Measurements from ENCODE around the gene SNX13. TPM values are rescaled to one million over a fixed set of nuclear protein-coding genes. Genes with fewer than 3 reads are reported as not detected.

SNX13 gene
- total RNA-seq, 1 experiment from 2014 or later, result 29.0 TPM

DNA sequence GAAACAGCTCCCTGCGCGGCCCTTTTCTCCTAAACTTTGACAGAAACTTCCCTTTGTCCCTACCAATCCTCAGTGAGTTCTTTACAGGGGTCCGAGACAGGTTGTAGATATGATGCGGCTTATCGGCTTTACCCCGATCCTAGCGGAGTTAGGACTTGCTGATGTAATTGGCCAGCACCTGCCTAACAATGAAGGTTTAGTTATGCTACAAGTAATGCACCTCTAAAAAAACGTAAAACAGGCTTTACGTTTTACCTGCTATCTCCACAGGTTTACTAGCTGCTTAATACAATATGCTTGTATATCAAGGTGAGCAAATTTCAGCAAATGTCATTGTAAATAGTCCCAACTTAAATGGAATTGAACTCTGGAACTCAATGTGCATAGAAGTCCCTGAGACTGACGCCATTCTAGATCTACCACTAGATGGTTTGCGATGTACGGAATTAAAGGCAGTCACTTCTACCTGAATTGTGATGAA, 697 bp upstream of the SNX13 start:
- H2AFZ ChIP-seq (ENCODE audit: low read length), result no peak overlapping the region

More for the DNA sequence above, 697 bp upstream of the SNX13 start:
- no peak for DNase-seq
- WGBS (ENCODE audit: extremely low coverage, insufficient read length, low lambda C conversion rate), result no CpG with 5 or more reads among the region's 12 CpGs
- Histone ChIP-seq H3K9ac (ENCODE audit: extremely low read depth, insufficient read length, low read length) (peak overlapping the region; percentile 56), H2BK15ac (ENCODE audit: low read depth, low read length) (no peak overlapping the region), H3K23ac (ENCODE audit: insufficient read length, low read depth, low read length) (no peak overlapping the region), H3K23me2 (ENCODE audit: insufficient read length, low read depth, low read length, poor library complexity, severe bottlenecking) (peaks cover 8% of the 10 kb centered on the region), H4K20me1 (ENCODE audit: control insufficient read depth, insufficient read depth, insufficient read length) (no peaks in the 10 kb centered on the region), H3K79me1 (ENCODE audit: insufficient read depth, low read depth, low read length, poor library complexity, severe bottlenecking) (no peaks in the 10 kb centered on the region), H4K5ac (ENCODE audit: insufficient read length, low read depth, low read length) (no peak overlapping the region), H3K27me3 (ENCODE audit: insufficient read depth, low read length) (no peaks in the 10 kb centered on the region), H2AK5ac (ENCODE audit: insufficient read length, low read length) (no peak overlapping the region), H4K8ac (replicated peaks; ENCODE audit: insufficient read length, low read depth, low read length) (no peak overlapping the region), H2BK20ac (ENCODE audit: low read depth, low read length, poor library complexity, severe bottlenecking) (no peak overlapping the region), H3K56ac (ENCODE audit: insufficient read length, low read depth, low read length) (no peak overlapping the region), H4K91ac (ENCODE audit: insufficient read length, low read depth, low read length) (no peak overlapping the region), H2BK12ac (ENCODE audit: insufficient read length, low read depth, low read length) (no peak overlapping the region), H3K9me3 (ENCODE audit: control insufficient read depth, low read depth, low read length) (no peaks in the 10 kb centered on the region), H3K79me2 (ENCODE audit: insufficient read depth, low read length) (peaks cover 3% of the 10 kb centered on the region; the same call in 1 of the 2 replicates), H3K4ac (ENCODE audit: low read depth, low read length) (no peak overlapping the region; the same call in 1 of the 2 replicates), H3K4me1 (ENCODE audit: insufficient read depth, low read length) (peaks cover 3% of the 10 kb centered on the region; the same call in 1 of the 2 replicates), H2BK120ac (ENCODE audit: low read depth, low read length, poor library complexity, severe bottlenecking) (no peak overlapping the region), H2BK5ac (ENCODE audit: insufficient read length, low read length) (no peak overlapping the region), H3K18ac (ENCODE audit: insufficient read length, low read depth, low read length) (no peak overlapping the region), H3K27ac (ENCODE audit: insufficient read length, low read depth, low read length) (peak overlapping the region; percentile 21), H3K4me2 (ENCODE audit: insufficient read depth, insufficient read length, low read length) (peak overlapping the region; percentile 93), H3K14ac (ENCODE audit: insufficient read depth, low read length) (no peak overlapping the region), H3T11ph (ENCODE audit: low read length) (no peak overlapping the region)
- Mint-ChIP-seq H3K9me3 (no peaks in the 10 kb centered on the region; a peak in 1 of 5 replicates), H3K4me3 (peak overlapping the region; percentile 94 to 99), H3K36me3 (ENCODE audit: insufficient read depth in 1 of 3, low read depth in 3 of 3) (no peaks in the 10 kb centered on the region), H3K4me1 (peaks cover 21 to 23% of the 10 kb centered on the region in 2 experiments), H3K27ac (peak overlapping the region; percentile 87 to 99 (median 98)), H3K27me3 (ENCODE audit: low read depth) (no peaks in the 10 kb centered on the region)
- TF ChIP-seq, protein P1, sequence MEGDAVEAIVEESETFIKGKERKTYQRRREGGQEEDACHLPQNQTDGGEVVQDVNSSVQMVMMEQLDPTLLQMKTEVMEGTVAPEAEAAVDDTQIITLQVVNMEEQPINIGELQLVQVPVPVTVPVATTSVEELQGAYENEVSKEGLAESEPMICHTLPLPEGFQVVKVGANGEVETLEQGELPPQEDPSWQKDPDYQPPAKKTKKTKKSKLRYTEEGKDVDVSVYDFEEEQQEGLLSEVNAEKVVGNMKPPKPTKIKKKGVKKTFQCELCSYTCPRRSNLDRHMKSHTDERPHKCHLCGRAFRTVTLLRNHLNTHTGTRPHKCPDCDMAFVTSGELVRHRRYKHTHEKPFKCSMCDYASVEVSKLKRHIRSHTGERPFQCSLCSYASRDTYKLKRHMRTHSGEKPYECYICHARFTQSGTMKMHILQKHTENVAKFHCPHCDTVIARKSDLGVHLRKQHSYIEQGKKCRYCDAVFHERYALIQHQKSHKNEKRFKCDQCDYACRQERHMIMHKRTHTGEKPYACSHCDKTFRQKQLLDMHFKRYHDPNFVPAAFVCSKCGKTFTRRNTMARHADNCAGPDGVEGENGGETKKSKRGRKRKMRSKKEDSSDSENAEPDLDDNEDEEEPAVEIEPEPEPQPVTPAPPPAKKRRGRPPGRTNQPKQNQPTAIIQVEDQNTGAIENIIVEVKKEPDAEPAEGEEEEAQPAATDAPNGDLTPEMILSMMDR (conservative IDR thresholded peaks at IDR 0.05), result no peak
